HG02970 (cell line): ENCODE results near the gene HESX1.

ENCODE experiments used
- ATAC-seq: cut with Tn5 transposase; IDR thresholded peaks from one replicate; pipeline ENCODE4 v1.9.1; 2021; ENCODE audit warnings: mild to moderate bottlenecking, moderate library complexity, moderate number of reproducible peaks; ENCODE audit not compliant: unreplicated experiment, low FRiP score

HESX1 gene

DNA sequence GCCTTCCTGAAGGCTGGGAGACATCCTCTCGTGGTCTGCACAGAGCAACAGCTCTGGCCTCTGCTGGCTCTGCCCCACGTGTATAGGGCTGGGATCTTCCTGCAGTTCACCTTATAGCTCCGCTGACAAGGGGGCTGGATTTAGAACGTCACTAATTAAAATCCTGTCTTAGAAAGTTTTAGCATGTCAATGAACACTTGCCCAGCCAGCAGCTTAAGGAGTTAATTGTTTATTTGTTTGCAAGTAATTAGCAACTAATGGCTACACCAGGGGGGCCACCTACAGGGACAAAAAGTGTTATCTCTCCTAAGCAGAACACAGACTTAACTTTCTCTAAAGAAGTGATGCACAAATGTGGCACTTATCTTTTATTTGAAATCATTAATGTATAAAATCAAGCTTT, at the start of gene HESX1:
HESX1 (minus strand) TSS at position 84 of the 403 bp plus-strand sequence; CDS start at position 24, 60 bp downstream.
- ATAC-seq, result no peak

DNA sequence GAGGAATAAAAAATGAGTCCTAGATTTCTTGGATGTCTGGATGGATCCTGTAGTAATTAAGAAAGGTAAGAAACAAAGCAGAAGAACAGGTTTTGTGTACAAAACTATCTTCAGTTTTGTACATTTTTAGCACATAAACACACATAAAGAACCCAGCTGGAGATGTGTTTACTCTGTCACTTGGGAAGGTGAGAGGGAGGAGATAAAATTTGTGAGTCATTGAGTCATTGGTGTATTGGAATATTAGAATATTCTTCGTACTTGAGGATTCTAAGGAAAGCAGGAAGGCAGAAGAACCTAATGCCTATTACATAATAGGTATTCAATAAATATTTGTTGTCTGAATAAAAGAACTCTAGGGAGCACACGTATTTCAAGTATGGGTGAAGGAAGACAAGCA, 45.2 kb upstream of the HESX1 start:
- ATAC-seq, result no peak

GRCh38 chr3:57234613-57235575, 35.1 kb upstream of the HESX1 start:
- no peak for ATAC-seq

- no peak for ATAC-seq
These were observed 34.0 kb upstream of the HESX1 start for GRCh38 chr3:57233799-57234198.

GRCh38 chr3:57230006-57230405, 30.2 kb upstream of the HESX1 start:
- no peak for ATAC-seq

- ATAC-seq, result peak; percentile 50
These were observed 28.4 kb upstream of the HESX1 start for GRCh38 chr3:57227930-57228751.

GRCh38 chr3:57227204-57227929, 27.6 kb upstream of the HESX1 start, which contains the start of gene APPL1:
Gene APPL1, plus strand, starts transcription at chr3:57227729. Its CDS starts 155 bp downstream, at chr3:57227884.
- peak; percentile 93 for ATAC-seq

DNA sequence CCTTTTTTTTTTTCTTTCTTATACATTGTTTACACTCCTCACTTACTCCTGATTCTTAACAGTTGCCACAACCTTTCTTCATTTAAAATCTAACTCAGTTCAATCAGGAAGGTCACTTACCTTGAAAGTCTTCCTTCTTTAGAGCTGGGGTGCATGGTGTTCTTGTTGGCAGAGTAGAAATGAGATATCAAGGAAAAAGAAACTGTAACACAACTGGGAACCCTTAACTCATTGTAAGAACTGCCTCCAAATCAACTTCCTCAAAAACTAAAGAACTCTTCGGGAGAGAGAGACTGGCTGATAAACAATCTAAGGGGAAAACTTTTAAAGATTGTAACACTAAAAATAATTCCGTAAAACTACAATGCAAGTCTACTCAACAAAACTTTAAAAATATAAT, 26.4 kb upstream of the HESX1 start:
- no peak for ATAC-seq

DNA sequence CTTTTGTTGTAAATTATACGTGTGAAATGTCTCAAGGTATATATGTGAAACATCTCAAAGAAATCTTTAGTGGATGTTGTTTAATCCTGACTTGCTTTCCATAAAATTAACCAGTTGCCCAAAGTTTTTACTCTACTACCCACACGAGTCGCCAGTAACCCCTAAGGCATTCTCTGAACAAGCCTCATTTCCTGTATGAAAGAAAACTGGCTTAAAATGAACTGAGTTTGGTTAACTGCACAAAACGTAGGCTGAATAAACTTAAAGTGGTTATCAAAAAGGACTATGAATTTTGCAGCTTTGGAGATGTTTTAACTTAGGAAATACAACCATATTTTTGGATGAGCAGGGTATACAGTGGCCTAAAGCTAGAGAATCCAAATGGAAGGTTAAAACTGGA, 25.1 kb upstream of the HESX1 start:
- no peak for ATAC-seq

DNA sequence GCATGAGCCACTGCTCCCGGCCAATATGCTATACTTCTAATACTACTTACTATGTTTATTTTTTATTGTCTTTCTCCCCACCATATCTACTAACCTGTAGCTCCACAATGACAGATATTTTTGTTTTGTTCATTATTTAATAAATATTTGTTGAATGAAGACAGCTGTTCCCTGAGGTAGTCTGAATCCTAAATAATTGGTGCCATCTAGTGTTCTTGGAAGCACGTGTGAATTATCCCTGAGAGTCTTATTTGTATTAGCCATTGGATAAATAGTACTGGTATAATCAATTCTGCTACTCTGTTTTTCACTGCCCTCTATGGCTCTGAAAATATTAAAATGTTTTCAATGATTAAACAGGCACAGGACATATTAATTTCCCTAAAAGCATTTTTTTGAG, 22.1 kb upstream of the HESX1 start:
- ATAC-seq, result no peak

- no peak for ATAC-seq
These were observed 6.6 kb upstream of the HESX1 start for GRCh38 chr3:57206423-57206822.

DNA sequence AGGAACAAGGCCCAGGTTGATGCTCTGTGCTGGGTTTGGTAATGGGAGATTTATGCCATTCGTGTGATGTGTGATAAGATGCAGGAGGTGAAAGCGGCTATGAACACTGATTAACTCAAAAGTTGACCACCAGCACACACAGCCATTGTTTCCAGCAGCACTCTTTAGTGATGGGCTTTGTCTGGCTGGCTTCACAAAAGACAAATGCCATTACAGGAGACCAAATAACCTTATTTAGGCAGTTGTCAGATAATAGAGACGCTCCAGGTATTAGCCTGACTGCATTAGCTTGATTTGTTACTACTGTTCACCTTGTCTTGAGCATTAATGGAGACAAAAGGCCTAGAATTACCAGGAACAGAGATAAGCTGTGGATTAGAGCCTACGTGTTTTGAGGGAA, 5.1 kb downstream of the HESX1 start:
- no peak for ATAC-seq

- ATAC-seq, result no peak
These were observed 7.8 kb downstream of the HESX1 start for GRCh38 chr3:57192028-57192427.

GRCh38 chr3:57184526-57184925, 15.3 kb downstream of the HESX1 start:
- no peak for ATAC-seq

GRCh38 chr3:57179580-57180410, 20.0 kb downstream of the HESX1 start:
- no peak for ATAC-seq

DNA sequence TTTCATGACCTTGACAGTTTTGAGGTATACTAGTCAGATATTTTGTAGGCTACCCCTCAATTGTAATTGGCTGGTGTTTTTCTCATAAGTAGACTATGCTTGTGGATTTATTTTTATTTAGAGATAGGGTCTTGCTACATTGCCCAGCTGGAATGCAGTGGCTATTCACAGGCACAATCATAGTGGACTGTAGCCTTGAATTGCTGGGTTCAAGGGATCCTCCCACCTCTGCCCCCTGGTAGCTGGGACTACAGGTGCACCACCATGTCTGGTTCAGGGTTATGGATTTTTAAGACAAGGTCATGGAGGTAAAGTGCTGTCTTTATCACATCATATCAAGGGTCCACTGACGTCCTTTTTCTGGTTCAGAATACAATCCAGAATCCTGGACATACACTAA, 23.7 kb downstream of the HESX1 start:
- ATAC-seq, result no peak

DNA sequence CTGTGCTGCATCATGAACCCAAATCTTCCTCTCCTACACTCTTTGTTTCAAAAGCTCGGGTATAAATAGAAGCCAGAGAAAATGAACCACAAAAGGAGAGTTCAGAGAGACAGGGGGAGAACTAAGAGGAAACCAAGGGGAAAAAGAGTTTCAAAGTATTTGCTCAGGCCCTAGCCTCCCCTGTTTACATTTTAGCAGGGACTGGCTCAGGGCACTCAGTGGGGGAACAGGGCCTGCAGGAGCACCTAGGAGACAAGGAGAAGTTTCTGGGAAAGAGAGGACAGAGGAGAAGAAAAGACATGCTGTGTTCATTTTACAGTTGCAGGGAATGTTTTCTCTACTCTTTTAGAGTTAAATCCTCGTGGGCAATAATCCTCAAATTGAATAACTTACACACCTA, 26.1 kb downstream of the HESX1 start:
- no peak for ATAC-seq

DNA sequence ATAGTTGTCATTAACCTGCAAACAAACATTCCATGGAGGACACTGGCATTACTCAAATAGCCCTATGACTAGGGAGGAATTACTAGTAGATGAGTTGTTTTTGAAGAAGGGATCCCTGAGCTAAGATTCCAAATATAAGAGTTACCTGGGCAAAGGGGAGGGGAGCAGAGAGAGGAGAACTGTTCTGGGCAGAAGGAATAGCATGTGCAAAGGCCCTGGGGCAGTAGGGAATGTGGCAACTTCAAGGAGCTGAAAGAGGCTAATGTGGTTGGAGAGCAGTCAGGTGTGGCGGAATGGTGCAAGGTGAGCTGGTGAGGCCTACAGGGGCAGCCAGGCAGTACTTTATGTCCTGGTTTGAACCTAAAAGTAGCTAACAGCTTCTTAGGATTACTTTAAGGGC, 28.8 kb downstream of the HESX1 start:
- no peak for ATAC-seq

DNA sequence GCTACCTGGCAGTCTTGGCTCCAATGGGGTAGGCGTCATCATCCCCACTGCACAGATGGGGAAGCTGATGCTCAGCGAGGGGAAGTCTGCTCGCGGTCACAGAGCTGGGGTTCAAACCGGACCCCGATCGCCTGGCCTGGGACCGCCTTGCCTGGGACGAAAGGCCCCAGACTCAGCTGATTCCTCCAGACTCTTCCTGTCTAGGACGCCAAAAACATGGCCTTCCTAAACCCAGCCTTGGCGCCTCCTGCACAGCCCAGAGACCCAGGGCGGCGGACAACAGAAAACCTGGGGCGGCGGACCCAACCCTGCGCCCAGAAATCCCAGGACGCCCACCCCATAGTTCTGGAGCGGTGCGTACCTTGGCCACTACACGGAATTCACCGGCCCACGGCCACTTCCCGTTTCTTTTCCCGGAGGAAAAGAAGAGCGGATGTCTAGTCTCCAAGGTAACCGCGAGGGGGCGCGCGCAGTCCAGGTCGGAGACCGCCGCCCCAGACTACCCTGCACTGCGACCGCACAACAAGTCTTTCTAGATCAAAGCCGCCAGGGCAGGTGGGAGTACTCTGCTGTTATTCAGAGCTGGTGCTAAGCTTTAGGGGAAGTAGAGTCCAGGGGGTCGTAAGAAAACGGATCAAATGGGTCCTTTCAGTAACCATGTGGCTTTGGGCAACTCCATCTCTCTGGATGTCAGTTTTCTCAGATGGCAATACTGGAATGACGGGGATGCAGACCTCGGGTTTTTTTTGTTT, 29.7 kb downstream of the HESX1 start:
- ATAC-seq, result peak; percentile 60
